Esophagus mucosa (tissue), 1 donor: ENCODE measurements around the gene CASP2. TPM values are rescaled to one million over a fixed set of nuclear protein-coding genes. Genes with fewer than 3 reads are reported as not detected.
"Not testable (repeated sequence)": the region's sequence is repeated elsewhere in the genome, so short reads cannot be mapped to it uniquely, and the experiment has no call there.

ENCODE experiments used
- ATAC-seq: fragments of 200-7000 bp; cut with Tn5 transposase; one replicate; pipeline ENCODE4 v1.9.1; 2020
- total RNA-seq: library from RNA; stranded (reverse); gene quantifications from one replicate; pipeline ENCODE4 v1.2.4, GENCODE V29; 2023
- donor health status: DM: yes; HTN: yes; CAD: no.

The CASP2 gene
- total RNA-seq, 1 donor from 2014 or later, result 28.3 TPM

- ATAC-seq, result no peak
Observed at GRCh38 chr7:143265017-143265693, 23.0 kb upstream of the CASP2 start.

GRCh38 chr7:143269251-143269650 lies 18.9 kb upstream of the CASP2 start:
- ATAC-seq, result peak; percentile 31

GRCh38 chr7:143271240-143271639 lies 16.9 kb upstream of the CASP2 start:
- ATAC-seq, result no peak

GRCh38 chr7:143272871-143273270 lies 15.3 kb upstream of the CASP2 start:
- ATAC-seq, result no peak

- peak; percentile 70 for ATAC-seq
Observed at GRCh38 chr7:143279186-143280098, 8.7 kb upstream of the CASP2 start.

GRCh38 chr7:143280160-143280559 lies 8.0 kb upstream of the CASP2 start:
- ATAC-seq, result no peak

- no peak for ATAC-seq
Observed at GRCh38 chr7:143280566-143280965, 7.6 kb upstream of the CASP2 start.

- no peak for ATAC-seq
Observed at GRCh38 chr7:143281529-143281928, 6.6 kb upstream of the CASP2 start.

- no peak for ATAC-seq
Observed at GRCh38 chr7:143282124-143282523, 6.0 kb upstream of the CASP2 start.

GRCh38 chr7:143283381-143283780 lies 4.8 kb upstream of the CASP2 start:
- no peak for ATAC-seq

GRCh38 chr7:143284591-143285469 lies 3.3 kb upstream of the CASP2 start, which contains the start of gene TMEM139:
TSS of gene TMEM139 (plus strand) at chr7:143284958. CDS start at chr7:143285958, 1,000 bp downstream.
- no peak for ATAC-seq

- no peak for ATAC-seq
Observed at GRCh38 chr7:143285470-143285778, 2.7 kb upstream of the CASP2 start.

- no peak for ATAC-seq
Observed at GRCh38 chr7:143285806-143286521, 2.2 kb upstream of the CASP2 start.

GRCh38 chr7:143286522-143286890 lies 1.6 kb upstream of the CASP2 start:
- ATAC-seq, result no peak

GRCh38 chr7:143287339-143287934 lies 714 bp upstream of the CASP2 start:
- ATAC-seq, result no peak

- ATAC-seq, result no peak
Observed at GRCh38 chr7:143288836-143289235, 685 bp downstream of the CASP2 start.

- no peak for ATAC-seq
Observed at GRCh38 chr7:143289421-143289820, 1.3 kb downstream of the CASP2 start.

- ATAC-seq, result not testable (repeated sequence)
Observed at GRCh38 chr7:143289888-143290287, 1.7 kb downstream of the CASP2 start.

- no peak for ATAC-seq
Observed at GRCh38 chr7:143290293-143290692, 2.1 kb downstream of the CASP2 start.

GRCh38 chr7:143292876-143293275 lies 4.7 kb downstream of the CASP2 start:
- ATAC-seq, result no peak

GRCh38 chr7:143295870-143296269 lies 7.7 kb downstream of the CASP2 start:
- no peak for ATAC-seq

- no peak for ATAC-seq
Observed at GRCh38 chr7:143296686-143297085, 8.5 kb downstream of the CASP2 start.
